Measurements from ENCODE around the gene NME7. TPM values are rescaled to one million over a fixed set of nuclear protein-coding genes. Genes with fewer than 3 reads are reported as not detected.

NME7 gene
- total RNA-seq, 1 donor from 2014 or later = 15.0 TPM

DNA sequence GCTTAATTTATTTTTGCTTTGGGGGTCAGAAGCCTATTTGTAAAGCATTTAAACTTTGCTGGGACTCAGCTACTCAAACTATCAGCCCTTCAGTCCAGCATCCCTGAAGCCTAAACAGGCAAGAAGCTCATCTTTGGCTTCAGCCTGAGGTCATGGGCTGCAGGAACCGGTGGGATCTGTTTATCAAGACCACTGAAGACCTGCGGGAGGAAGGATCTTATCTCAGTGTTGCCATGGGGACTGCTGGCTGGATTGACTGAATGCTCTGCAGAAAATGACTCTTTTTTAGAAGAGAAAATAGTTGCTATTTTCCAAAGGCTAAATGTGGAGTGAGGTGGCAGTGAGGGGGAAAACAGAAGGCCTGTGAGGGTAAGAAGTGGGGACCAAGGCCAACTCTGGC is 281.7 kb downstream of the NME7 start:
- DNase-seq (ENCODE audit: low read depth in 2 of 2) = no peak

Other genes starting within 250 kb of the NME7 start
- 11.5 and 12.2 TPM in 2 replicates for gene BLZF1, start 398 bp upstream of the NME7 start, total RNA-seq
- gene CCDC181, start 59.7 kb upstream of the NME7 start, total RNA-seq = not detected in 2 replicates
- gene SLC19A2, start 118.1 kb upstream of the NME7 start, total RNA-seq = 2.3 and 2.4 TPM in 2 replicates
- gene F5, start 218.7 kb upstream of the NME7 start, total RNA-seq = not detected in 2 replicates